GM18868 (cell line): ENCODE data around the gene NUDT17.
"Not testable (repeated sequence)": the region's sequence is repeated elsewhere in the genome, so short reads cannot be mapped to it uniquely, and the experiment has no call there.

Experiments
- ATAC-seq: cut with Tn5 transposase; IDR thresholded peaks from one replicate; pipeline ENCODE4 v1.9.1; 2021; ENCODE audit warnings: mild to moderate bottlenecking, moderate library complexity; ENCODE audit not compliant: unreplicated experiment

NUDT17 gene

GRCh38 chr1:145845514-145846161 is at the start of gene NUDT17:
Gene NUDT17 (plus strand): TSS chr1:145845630. CDS start chr1:145845641, 11 bp downstream.
- peak; percentile 56 for ATAC-seq

GRCh38 chr1:145796753-145797152 is 48.7 kb upstream of the NUDT17 start:
- no peak for ATAC-seq

- no peak for ATAC-seq
These were observed 45.6 kb upstream of the NUDT17 start for GRCh38 chr1:145799806-145800205.

DNA sequence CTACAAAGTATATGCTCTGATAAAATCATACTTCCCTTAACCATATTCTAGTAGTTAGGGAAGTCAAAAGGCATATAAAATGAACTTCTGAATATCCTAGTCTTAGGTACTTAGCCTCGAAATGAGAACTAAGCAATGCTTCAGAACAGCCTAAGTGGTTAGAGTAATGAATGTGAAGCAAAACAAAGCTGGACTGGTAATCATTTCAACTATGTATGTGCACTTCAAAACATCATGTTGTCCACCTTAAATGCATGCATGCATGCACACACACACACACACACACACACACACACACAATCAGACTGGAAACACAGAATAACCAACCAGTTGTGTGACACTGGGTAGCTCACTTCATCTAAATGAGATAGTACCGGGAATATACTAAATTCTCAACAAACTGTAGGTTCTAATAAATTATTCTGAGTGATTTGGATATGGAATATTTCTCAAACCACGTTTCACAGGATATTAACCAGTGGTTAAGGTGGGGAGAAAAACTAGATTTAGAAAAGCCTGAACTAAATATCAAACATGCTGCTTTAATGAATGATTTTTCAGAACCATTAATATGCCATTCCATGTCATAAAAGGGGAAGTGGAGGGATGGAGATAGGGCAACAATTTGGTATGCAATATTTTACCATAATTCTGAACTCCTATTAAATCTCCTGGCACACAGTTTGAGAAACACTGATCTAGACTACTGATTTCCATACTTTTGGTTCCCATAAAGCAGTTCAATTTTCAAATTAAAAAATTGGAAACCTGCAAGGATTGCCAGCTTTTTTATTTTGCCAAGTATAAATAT is 41.0 kb upstream of the NUDT17 start:
- ATAC-seq, result no peak

DNA sequence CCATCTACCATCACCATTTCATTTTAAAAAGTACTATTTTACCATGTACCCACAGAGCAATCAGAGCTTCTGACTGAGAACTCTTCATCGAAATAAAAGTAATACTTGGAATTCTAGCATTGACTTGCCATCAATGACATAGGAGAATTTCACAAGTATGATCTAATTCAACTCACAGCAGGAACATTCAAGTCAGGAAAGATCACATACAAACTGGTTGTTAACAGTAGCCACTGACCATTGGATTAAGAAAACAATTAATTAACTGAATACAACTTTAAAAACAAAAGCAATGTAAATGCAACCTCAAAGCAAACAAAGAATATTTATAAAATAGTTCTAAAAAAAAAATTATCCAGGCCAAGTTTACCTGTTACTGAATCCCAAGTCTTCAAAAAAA is 40.4 kb upstream of the NUDT17 start:
- no peak for ATAC-seq

DNA sequence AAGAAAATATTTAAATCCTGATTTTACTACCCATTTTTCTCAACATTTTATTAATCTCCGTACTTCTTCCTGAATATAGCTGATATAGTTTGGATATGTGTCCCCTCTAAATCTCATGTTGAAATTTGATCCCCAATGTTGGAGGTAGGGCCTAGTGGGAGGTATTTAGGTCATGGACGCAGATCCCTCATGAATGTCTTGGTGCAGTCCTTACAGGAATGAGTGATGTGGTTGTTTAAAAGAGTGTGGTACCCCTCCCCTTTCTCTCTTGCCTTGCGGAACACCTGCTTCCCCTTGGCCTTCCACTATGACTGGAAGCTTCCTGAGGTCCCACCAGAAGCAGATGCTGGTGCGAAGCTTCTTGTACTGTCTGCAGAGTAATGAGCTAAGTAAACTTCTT is 39.0 kb upstream of the NUDT17 start:
- no peak for ATAC-seq

GRCh38 chr1:145806844-145807243 is 38.6 kb upstream of the NUDT17 start:
- no peak for ATAC-seq

DNA sequence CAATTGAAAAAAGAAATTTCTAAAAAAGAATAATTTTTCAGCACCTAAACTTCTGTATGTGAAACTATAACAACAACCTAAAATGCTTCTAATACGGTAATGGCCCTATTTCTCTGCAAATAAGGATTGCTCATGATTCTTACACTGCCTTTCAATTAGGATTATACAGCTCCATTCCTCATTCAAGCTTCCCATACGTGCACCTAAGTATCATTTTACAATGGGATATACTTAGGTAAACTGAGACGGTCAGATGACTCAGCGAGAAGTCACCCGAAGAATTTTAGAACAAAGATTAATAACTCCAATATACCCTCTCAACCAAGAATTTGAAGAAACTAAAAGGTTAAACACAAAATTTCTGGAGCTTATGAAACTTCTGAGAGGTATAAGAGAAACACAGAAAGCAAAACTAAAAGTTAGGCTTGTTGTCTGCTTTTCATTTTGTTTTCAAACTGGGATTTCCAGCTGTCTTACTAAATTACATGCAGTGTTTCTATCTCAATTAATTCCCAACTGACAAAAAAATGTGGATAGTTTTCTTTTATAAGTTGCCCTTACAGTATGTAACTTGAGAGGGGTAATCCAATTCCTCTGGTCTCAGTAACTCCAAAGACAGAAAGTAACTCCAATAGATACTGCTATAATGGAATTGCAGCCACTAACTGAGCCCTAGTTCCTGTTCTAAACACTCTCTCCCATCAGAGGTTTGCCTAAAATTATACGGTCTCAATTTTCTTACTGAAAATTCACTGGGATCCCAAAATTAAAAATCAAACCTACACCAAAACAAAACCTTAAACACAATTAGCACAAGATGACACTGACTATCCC is 32.2 kb upstream of the NUDT17 start:
- ATAC-seq, result not testable (repeated sequence)

- ATAC-seq, result not testable (repeated sequence)
These were observed 27.3 kb upstream of the NUDT17 start for GRCh38 chr1:145818095-145818494.

- ATAC-seq, result not testable (repeated sequence)
These were observed 22.6 kb upstream of the NUDT17 start for GRCh38 chr1:145822779-145823331.

DNA sequence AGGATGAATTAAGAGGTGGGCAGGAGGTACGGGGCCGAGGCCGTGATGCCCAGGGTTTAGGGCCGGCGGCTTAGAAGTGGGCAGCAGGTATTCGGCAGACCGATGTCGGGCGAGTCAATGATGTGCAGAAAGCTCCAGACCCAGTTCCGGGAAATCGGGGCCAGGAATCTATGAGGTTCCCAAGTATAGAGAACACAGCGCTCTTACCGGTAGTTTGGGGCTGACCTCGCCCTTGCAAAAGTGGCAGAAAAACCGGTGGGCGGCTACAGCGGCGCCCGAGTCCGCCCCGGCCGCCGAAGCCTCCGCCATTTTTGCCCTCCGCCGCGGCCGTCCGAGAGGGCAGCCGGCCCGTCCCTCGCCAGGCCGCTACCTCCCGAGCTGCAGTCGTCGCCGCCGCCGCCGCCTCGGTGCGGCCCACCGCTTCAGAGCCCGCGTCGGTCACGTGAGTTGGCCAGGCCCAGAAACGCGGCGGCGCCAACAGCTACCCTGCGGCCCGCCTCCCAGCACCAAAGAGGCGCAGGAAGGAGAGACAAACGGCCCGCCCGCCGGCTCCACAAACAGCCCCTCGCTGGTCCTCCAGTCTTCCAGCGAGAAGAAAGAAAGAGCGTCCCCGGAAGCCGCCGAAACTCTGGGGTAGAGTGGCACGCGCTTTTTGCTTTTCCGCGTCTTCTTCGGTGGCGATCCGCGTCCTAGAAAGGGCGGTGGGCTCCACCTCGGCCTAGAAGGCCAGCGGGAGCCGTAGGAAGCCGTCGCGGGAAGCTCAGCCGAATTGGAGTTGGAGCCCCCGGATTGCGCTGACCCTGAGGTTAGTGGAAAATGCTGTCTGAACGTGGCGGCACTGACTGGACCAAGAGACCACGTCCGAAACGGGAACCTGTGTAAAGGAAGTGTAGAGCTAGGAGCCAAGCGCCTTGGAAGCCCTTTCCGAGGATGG is 21.6 kb upstream of the NUDT17 start, which contains the start of the genes POLR3C and RNF115:
Gene POLR3C, plus strand, starts transcription at position 636 of the 934 bp plus-strand sequence. CDS start 1,577 bp downstream, outside the sequence.
Gene RNF115, minus strand, starts transcription at position 531 of the 934 bp plus-strand sequence. Its CDS starts 222 bp downstream, at position 309.
- ATAC-seq, result peak; percentile 91

- ATAC-seq, result no peak
These were observed 21.0 kb upstream of the NUDT17 start for GRCh38 chr1:145824499-145824842.

DNA sequence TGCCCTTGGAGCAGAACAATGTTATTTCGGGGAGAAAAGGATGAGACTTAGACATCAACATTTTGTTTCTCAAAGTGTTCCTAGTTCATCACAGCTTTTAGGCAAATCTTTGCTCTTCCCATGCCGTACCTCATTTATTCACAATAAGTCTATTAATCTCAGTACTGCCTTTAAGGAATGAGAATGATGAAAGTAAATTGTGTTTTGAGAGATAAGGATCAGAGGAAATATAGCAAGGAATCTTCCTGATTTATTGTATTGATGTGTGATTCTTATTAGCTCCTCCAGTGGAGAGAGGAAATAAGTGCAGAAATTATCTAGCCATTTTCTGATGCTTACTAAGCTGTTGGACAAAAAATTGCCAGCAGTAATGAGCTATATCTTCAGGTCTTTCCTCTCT is 19.4 kb upstream of the NUDT17 start:
- no peak for ATAC-seq

DNA sequence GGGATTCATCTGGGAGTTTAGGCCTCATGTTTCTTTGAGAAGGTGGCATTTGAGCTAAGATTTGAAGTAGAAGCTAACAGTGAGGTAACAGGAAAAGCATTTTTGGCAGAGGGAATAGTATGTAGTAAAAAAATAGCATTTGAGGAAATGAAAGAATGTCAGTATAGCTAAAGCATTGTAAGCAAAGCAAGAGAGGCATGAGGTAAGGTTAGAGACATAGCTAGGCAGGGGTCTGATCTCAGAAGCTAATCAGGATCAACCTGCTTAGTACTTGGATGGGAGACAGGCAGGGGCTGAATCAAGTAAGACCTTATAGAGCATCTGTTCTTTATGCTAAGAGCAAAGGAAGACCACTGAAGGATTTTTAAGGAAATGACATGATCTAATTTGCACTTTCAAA is 17.5 kb upstream of the NUDT17 start:
- ATAC-seq, result no peak

- ATAC-seq, result no peak
These were observed 16.9 kb upstream of the NUDT17 start for GRCh38 chr1:145828367-145829026.

DNA sequence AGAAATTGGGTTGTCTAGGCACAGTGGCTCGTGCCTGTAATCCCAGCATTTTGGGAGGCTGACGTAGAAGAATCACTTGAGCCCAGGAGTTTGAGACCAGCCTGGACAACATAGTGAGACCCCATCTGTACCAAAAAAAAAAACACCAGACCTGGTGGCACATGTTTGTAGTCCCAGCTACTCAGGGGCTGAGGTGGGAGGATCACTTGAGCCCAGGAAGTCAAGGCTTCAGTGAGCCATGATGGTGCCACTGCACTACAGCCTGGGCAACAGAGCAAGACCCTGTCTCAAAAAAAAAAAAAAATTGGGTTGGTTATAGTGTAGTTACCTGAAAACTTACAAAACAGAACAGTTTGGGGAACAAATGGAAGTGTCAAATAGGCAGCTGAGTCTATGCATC is 14.6 kb upstream of the NUDT17 start:
- not testable (repeated sequence) for ATAC-seq

- no peak for ATAC-seq
These were observed 7.8 kb upstream of the NUDT17 start for GRCh38 chr1:145837656-145838055.

GRCh38 chr1:145843031-145843430 is 2.4 kb upstream of the NUDT17 start:
- no peak for ATAC-seq

DNA sequence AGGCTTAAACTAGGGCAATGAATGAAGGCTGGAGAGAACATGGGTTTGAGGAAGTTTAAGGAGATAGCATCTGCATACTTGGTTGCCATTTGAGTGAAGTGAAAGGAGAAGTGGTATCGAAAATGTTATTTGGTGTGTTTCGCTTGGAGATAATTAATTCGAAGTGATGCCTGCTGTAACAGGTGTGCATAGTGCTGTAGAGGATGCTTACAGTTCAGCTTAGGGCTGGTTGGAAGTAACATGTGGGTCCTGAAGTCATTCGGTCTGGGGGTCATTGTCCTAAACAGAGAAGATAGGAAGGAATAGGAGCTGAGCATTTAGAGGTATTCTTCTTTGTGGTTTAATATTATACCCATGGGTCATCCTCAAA is 301 bp upstream of the NUDT17 start:
- ATAC-seq, result peak; percentile 79
